GM12872 (cell line): ENCODE measurements around the gene KLHL22.

Source experiments
- TF ChIP-seq, protein P1 (sequence below): IDR thresholded peaks from 3 replicates; pipeline ENCODE4 v1.5.1; 2011; ENCODE audit warnings: low read depth, mild to moderate bottlenecking, low read length, moderate library complexity; ENCODE audit not compliant: insufficient read depth

The KLHL22 gene

DNA sequence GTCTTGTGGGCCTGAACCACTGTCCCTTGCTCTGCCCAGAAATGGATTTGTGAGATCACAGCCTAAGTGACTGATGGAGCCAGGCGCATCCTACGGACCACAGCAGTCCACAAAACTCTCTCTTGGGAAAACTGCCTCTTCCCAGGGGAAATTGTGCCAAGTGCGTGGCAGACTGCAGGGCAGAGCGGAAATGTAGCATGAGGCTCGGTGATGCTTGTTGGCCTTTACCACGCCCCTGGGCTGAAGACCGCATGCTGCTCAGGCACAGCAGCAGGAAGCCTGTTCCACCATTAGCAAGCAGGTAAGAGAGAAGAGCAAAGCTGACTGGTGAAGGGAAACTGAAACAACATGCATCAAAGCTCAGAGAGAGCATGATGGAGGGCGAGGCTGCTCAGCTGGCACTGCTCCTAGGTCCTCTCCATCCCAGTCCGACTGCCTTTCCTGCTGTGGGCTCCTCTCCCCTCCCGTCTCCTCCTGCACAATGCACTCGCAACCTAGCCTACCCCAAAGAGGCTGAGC, 31.4 kb downstream of the KLHL22 start:
- TF ChIP-seq, protein P1, sequence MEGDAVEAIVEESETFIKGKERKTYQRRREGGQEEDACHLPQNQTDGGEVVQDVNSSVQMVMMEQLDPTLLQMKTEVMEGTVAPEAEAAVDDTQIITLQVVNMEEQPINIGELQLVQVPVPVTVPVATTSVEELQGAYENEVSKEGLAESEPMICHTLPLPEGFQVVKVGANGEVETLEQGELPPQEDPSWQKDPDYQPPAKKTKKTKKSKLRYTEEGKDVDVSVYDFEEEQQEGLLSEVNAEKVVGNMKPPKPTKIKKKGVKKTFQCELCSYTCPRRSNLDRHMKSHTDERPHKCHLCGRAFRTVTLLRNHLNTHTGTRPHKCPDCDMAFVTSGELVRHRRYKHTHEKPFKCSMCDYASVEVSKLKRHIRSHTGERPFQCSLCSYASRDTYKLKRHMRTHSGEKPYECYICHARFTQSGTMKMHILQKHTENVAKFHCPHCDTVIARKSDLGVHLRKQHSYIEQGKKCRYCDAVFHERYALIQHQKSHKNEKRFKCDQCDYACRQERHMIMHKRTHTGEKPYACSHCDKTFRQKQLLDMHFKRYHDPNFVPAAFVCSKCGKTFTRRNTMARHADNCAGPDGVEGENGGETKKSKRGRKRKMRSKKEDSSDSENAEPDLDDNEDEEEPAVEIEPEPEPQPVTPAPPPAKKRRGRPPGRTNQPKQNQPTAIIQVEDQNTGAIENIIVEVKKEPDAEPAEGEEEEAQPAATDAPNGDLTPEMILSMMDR: no peak

DNA sequence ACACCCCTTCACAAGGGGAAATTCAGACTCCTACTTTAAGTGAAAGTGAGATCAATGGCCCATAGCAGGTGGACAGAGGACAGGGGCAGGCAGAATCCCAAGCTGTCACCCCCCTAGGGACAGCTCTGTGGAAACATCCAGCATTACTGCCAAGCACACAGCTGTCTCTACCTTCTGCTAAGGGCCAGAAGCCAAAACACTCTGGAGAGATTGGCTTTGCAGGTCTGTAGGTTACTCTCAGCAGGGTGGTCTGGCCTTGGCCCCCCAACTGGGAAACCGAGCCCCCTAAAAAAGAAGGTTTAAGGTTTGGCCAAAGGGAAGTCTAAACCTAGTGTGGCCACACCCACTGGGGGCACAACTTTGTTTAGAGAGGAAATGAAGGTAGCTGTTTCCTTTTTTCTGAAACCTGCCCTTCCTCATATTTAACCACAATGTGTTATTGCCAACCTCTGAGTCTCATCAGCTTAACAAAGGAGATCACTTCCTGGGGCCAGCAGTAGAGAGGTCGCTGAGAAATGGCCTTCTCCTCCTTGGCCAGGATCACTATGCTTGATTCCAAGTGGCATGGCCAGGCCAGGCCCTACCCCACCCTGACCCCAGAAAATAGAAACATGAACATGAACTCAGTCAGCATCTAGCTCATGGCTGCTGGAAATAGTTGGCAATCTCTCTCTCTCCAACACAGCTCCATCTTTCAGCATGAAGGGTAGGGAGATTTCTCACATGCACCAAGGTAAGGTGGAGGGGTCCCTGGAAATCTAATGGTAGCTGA, 32.1 kb downstream of the KLHL22 start:
- TF ChIP-seq, protein P1: no peak

DNA sequence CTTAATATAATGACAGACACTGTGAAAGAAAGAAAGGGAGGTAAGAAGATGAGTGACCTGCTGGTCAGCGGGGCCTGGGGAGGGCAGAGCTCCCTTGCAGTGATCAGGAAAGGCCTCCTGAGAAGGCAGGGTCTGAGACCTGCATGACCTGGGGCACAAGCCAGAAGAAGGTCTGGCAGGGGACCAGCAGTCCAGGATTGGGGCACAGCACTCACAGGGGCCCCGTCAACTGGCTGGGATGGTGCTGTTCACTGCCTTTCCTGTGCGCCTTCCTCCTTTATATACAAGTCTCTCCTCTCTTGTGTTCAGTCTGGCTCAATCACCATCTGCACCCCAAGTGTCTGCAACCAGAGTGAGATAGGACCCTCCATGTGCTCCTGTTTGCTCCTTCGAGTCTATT, 35.7 kb downstream of the KLHL22 start:
- TF ChIP-seq, protein P1: no peak

DNA sequence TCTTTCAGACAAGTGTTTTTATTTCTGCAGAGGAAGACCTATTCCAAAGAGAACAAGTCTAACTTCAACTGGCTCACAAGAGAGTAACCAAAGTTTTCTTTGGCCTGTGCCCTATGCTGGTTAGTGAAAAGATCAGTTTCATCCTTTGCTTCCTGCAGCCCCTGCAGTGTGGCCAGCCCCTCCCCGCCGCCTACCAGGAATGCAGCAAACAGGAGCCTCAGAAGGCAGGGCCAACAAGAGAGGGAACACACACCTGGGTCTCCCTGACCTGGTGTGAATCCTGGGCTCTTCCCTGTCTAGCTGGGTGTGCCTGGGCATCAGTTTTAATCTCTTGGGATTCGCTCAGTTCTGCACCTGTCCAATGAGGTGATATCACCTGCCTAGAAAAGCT, 36.4 kb downstream of the KLHL22 start:
- TF ChIP-seq, protein P1: no peak

DNA sequence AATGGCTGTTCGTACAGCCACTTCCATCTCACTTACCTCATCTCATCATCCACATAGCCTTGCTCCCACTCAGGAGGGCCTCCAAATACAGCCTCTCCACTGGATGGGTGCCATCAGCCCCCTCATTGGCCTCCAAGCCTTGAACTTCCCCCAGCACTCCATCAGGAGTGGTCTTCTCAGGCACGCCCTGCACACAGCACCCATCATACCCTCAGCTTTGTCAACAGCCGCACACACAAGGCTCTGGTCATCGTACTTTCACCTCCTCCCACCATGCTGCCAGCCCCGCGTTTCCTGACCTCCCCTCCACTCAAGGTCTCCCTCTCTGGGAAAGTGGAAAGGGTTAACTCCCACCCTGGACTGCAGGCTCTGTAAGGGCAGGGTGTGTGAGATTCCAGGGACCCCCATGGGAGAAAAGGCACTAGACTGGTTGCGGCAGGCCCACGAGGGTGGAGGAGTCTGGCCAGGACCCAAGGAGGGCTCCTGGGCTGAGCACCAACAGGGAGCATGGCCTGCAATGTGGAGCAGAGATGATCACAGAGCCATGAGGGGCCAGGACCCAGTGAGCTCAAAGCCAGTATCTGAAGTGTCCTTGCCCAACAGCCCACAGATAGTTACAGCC, 37.0 kb downstream of the KLHL22 start:
- TF ChIP-seq, protein P1: no peak

DNA sequence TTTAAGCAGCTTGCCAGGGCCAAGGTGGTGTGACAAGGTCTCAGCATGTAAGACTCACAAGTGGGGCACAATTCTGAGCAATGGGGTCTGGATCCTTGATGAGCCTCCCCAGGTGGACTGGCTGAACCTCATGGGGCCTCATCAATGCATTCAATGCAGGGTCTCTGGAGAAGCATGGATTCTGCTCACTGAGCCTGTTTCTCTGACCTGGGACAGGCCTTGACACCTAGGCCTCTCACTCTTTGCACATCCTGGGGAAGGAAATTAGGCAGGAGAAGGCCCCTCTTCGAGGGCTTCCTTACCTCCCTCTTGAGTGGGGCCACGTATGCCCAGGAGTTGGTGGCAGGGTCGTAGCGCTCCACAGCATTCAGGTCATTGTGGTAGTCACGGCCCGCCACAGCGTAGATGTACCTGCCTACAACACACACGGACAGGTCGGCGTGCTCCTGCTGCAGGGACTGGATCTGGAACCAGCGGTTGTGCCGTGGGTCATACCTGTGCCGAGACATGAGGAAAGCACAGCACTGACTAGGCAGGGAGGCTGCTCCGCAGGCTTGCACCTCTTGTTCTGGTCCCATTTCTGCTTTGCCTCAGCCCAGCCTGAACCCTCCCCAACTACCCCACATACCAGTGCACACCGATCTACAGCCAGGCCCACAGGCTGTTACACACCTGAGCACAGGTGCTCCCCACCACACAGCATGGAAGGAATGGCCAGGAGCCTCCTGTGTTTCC, 37.9 kb downstream of the KLHL22 start:
- TF ChIP-seq, protein P1: no peak

DNA sequence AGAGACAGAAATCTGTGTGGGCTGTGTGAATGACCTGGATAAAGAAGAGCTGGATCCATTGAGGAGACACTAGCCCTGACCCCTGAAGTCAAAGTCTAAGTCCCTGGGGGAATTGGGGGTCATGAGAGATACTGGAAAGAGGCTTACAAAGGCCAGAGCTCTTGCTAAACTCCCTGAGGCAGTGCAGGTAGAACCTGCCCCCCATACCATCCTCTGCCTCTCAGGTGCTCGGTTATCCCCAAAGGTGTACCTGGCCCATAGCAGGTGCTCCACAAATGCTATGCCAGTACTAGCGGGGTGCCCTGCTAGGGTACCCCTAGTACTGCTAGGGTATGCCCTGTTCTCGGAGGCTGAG, 38.9 kb downstream of the KLHL22 start:
- TF ChIP-seq, protein P1: no peak
